Spinal cord (tissue), 4 donors: ENCODE results near the gene LCE7A. TPM values are rescaled to one million over a fixed set of nuclear protein-coding genes. Genes with fewer than 3 reads are reported as not detected.

Experiments
- polyA plus RNA-seq, 2 donors: library from polyadenylated mRNA; unstranded; fragments of 120-200 nt; gene quantifications; one replicate each; pipeline ENCODE4 v1.2.1, GENCODE V29; 2013; ENCODE audit not compliant: insufficient read length in 2 of 2
- total RNA-seq, 2 donors: library from RNA; depleted of rRNA in 1 of 2; stranded (reverse); fragments of 120-200 nt in 1 of 2; fragments of >200 nt in 1 of 2; gene quantifications; one replicate each; pipeline versions ENCODE4 v1.2.3 to v1.2.4, GENCODE V29; 2013 to 2014

The LCE7A gene
- total and polyA plus RNA-seq, 4 donors = not detected

Other genes starting within 250 kb of the LCE7A start
- not detected for gene LCE3B, start 246.2 kb upstream of the LCE7A start, total RNA-seq
- not detected for gene LCE3B, start 246.2 kb upstream of the LCE7A start, polyA plus RNA-seq
- gene LCE3A, start 236.9 kb upstream of the LCE7A start, total RNA-seq = not detected
- gene LCE3A, start 236.9 kb upstream of the LCE7A start, polyA plus RNA-seq = not detected
- gene LCE2D, start 196.6 kb upstream of the LCE7A start, total RNA-seq = not detected
- gene LCE2D, start 196.6 kb upstream of the LCE7A start, polyA plus RNA-seq = not detected
- not detected for gene LCE2C, start 184.7 kb upstream of the LCE7A start, total RNA-seq
- not detected for gene LCE2C, start 184.7 kb upstream of the LCE7A start, polyA plus RNA-seq
- not detected for gene LCE2B, start 173.9 kb upstream of the LCE7A start, total RNA-seq
- gene LCE2B, start 173.9 kb upstream of the LCE7A start, polyA plus RNA-seq = not detected
- not detected for gene LCE2A, start 161.7 kb upstream of the LCE7A start, total RNA-seq
- not detected for gene LCE2A, start 161.7 kb upstream of the LCE7A start, polyA plus RNA-seq
- gene LCE4A, start 151.8 kb upstream of the LCE7A start, total RNA-seq = not detected
- not detected for gene LCE4A, start 151.8 kb upstream of the LCE7A start, polyA plus RNA-seq
- gene KPRP, start 102.0 kb upstream of the LCE7A start, total RNA-seq = not detected
- gene KPRP, start 102.0 kb upstream of the LCE7A start, polyA plus RNA-seq = not detected
- not detected for gene LCE1F, start 84.9 kb upstream of the LCE7A start, total RNA-seq
- gene LCE1F, start 84.9 kb upstream of the LCE7A start, polyA plus RNA-seq = not detected
- gene LCE1E, start 73.7 kb upstream of the LCE7A start, total RNA-seq = not detected
- not detected for gene LCE1E, start 73.7 kb upstream of the LCE7A start, polyA plus RNA-seq
- not detected for gene LCE1D, start 63.3 kb upstream of the LCE7A start, total RNA-seq
- gene LCE1D, start 63.3 kb upstream of the LCE7A start, polyA plus RNA-seq = under 1 TPM in 1 of 2 donors, not detected in 1; 0.39 TPM
- gene LCE1C, start 53.3 kb upstream of the LCE7A start, total RNA-seq = not detected
- gene LCE1C, start 53.3 kb upstream of the LCE7A start, polyA plus RNA-seq = not detected
- not detected for gene LCE1B, start 48.0 kb upstream of the LCE7A start, total RNA-seq
- not detected for gene LCE1B, start 48.0 kb upstream of the LCE7A start, polyA plus RNA-seq
- not detected for gene LCE1A, start 32.5 kb upstream of the LCE7A start, total RNA-seq
- gene LCE1A, start 32.5 kb upstream of the LCE7A start, polyA plus RNA-seq = not detected
- gene LCE6A, start 17.1 kb upstream of the LCE7A start, total RNA-seq = not detected
- gene LCE6A, start 17.1 kb upstream of the LCE7A start, polyA plus RNA-seq = not detected
- not detected for gene SMCP, start 18.3 kb downstream of the LCE7A start, total RNA-seq
- not detected for gene SMCP, start 18.3 kb downstream of the LCE7A start, polyA plus RNA-seq
- not detected for gene IVL, start 48.5 kb downstream of the LCE7A start, total RNA-seq
- not detected for gene IVL, start 48.5 kb downstream of the LCE7A start, polyA plus RNA-seq
- gene SPRR5, start 87.2 kb downstream of the LCE7A start, total RNA-seq = not detected
- not detected for gene SPRR5, start 87.2 kb downstream of the LCE7A start, polyA plus RNA-seq
- gene SPRR4, start 110.7 kb downstream of the LCE7A start, total RNA-seq = not detected
- gene SPRR4, start 110.7 kb downstream of the LCE7A start, polyA plus RNA-seq = not detected
- not detected for gene SPRR1A, start 124.1 kb downstream of the LCE7A start, total RNA-seq
- not detected for gene SPRR1A, start 124.1 kb downstream of the LCE7A start, polyA plus RNA-seq
- under 1 TPM in 1 of 2 donors, not detected in 1; 0.39 TPM for gene SPRR3, start 141.8 kb downstream of the LCE7A start, total RNA-seq
- gene SPRR3, start 141.8 kb downstream of the LCE7A start, polyA plus RNA-seq = under 1 TPM; 0.24 to 0.49 TPM
- not detected for gene SPRR1B, start 171.2 kb downstream of the LCE7A start, total RNA-seq
- not detected for gene SPRR1B, start 171.2 kb downstream of the LCE7A start, polyA plus RNA-seq
- not detected for gene SPRR2D, start 181.1 kb downstream of the LCE7A start, total RNA-seq
- gene SPRR2D, start 181.1 kb downstream of the LCE7A start, polyA plus RNA-seq = not detected
- not detected for gene SPRR2A, start 197.5 kb downstream of the LCE7A start, total RNA-seq
- not detected for gene SPRR2A, start 197.5 kb downstream of the LCE7A start, polyA plus RNA-seq
- not detected for gene SPRR2B, start 211.6 kb downstream of the LCE7A start, total RNA-seq
- not detected for gene SPRR2B, start 211.6 kb downstream of the LCE7A start, polyA plus RNA-seq
- gene SPRR2E, start 234.5 kb downstream of the LCE7A start, total RNA-seq = not detected
- not detected for gene SPRR2E, start 234.5 kb downstream of the LCE7A start, polyA plus RNA-seq